Activated T-cell treated with anti-CD3 and anti-CD28 coated beads, Interleukin-2, amount 50 U/mL, for 72 hours (primary cell): ENCODE measurements around the gene HLA-DQA1. TPM values are rescaled to one million over a fixed set of nuclear protein-coding genes. Genes with fewer than 3 reads are reported as not detected.
"Not testable (repeated sequence)": the region's sequence is repeated elsewhere in the genome, so short reads cannot be mapped to it uniquely, and the experiment has no call there.

Source experiments
- ATAC-seq, 2 donors: fragments of 150-1000 bp; cut with Tn5 transposase; replicated peaks in 1 of 2; 2 replicates each; pipeline ENCODE4 v1.10.0; 2021; ENCODE audit warnings: moderate library complexity in 2 of 2, mild to moderate bottlenecking in 1 of 2
- DNase-seq, 2 donors: peaks; one replicate each; pipeline ENCODE4 v3.0.0; 2021 to 2022; ENCODE audit warnings: mixed read lengths in 1 of 2
- H3K27ac Mint-ChIP-seq: one replicate; pipeline ENCODE4 v1.8.0; 2022; ENCODE audit warnings: mild to moderate bottlenecking, moderate library complexity, mixed read lengths
- H3K27me3 Mint-ChIP-seq: one replicate; pipeline ENCODE4 v1.8.0; 2022; ENCODE audit warnings: low read depth, mixed read lengths
- H3K36me3 Mint-ChIP-seq, 2 donors: one replicate each; pipeline ENCODE4 v1.8.0; 2022; ENCODE audit warnings: mixed read lengths in 2 of 2, mild to moderate bottlenecking in 1 of 2; ENCODE audit not compliant: insufficient read depth in 2 of 2
- H3K4me1 Mint-ChIP-seq: one replicate; pipeline ENCODE4 v1.8.0; 2022; ENCODE audit warnings: low read depth, mixed read lengths
- H3K4me3 Mint-ChIP-seq, 2 donors: one replicate each; pipeline ENCODE4 v1.8.0; 2022; ENCODE audit warnings: mild to moderate bottlenecking in 2 of 2, mixed read lengths in 2 of 2, moderate library complexity in 2 of 2
- H3K9me3 Mint-ChIP-seq, 2 donors: one replicate each; pipeline ENCODE4 v1.8.0; 2022; ENCODE audit warnings: mixed read lengths in 2 of 2
- total RNA-seq, 2 donors: library from RNA; stranded (reverse); gene quantifications; one replicate each; pipeline ENCODE4 v1.2.3, GENCODE V29; 2022

Gene HLA-DQA1
- total RNA-seq, 2 donors from 2014 or later = 2.2 to 3.7 TPM

GRCh38 chr6:32669893-32670292, 32.7 kb downstream of the HLA-DQA1 start:
- H3K27me3 Mint-ChIP-seq = peaks cover 39% of the 10 kb centered on the region
- no peak overlapping the region for H3K4me3 Mint-ChIP-seq
- H3K27ac Mint-ChIP-seq = peak overlapping the region; percentile 51
- H3K4me1 Mint-ChIP-seq = peaks cover 33% of the 10 kb centered on the region
- H3K36me3 Mint-ChIP-seq = peaks cover 2 to 13% of the 10 kb centered on the region in 2 donors
- ATAC-seq (no peak), DNase-seq (no peak)
- H3K9me3 Mint-ChIP-seq = peaks cover 5 to 7% of the 10 kb centered on the region in 2 donors

GRCh38 chr6:32671908-32672307, 34.7 kb downstream of the HLA-DQA1 start:
- not testable (repeated sequence) for H3K4me3 Mint-ChIP-seq, ATAC-seq, H3K9me3 Mint-ChIP-seq, DNase-seq, H3K27ac Mint-ChIP-seq
- H3K4me1 Mint-ChIP-seq = peaks cover 15% of the 10 kb centered on the region
- peaks cover 24% of the 10 kb centered on the region for H3K27me3 Mint-ChIP-seq
- peaks cover 2 to 14% of the 10 kb centered on the region in 2 donors for H3K36me3 Mint-ChIP-seq

- H3K4me3 Mint-ChIP-seq, H3K4me1 Mint-ChIP-seq, H3K27ac Mint-ChIP-seq, ATAC-seq, DNase-seq: not testable (repeated sequence)
- peaks cover 10 to 24% of the 10 kb centered on the region in 2 donors for H3K36me3 Mint-ChIP-seq
- H3K9me3 Mint-ChIP-seq = peaks cover 17 to 24% of the 10 kb centered on the region in 2 donors
- peaks cover 25% of the 10 kb centered on the region for H3K27me3 Mint-ChIP-seq
These were observed 36.9 kb downstream of the HLA-DQA1 start for GRCh38 chr6:32674123-32674522.

DNA sequence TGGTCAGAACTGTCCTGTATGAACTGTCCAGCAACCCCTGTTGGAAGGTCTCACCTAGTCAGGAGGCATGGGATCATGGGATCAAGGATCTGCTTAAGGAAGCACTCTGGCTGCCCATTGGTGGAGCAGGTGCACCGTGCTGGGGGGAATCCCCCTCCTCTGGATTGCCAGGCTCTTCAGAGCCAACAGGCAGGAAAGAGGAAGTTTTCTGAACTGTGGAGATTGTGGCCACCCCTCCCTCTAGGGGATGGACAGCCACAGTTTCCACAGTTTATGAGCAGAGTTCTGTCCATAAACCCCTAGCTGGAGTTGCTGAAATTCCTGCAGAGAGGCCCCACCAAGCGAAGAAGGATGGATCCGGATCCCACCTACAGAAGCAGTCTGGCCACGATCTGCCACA, 42.3 kb downstream of the HLA-DQA1 start:
- no peak for ATAC-seq
- no peaks in the 10 kb centered on the region for H3K4me1 Mint-ChIP-seq
- peaks cover 19% of the 10 kb centered on the region for H3K27me3 Mint-ChIP-seq
- H3K36me3 Mint-ChIP-seq = peaks cover 10 to 16% of the 10 kb centered on the region in 2 donors
- H3K27ac Mint-ChIP-seq = no peak overlapping the region
- H3K4me3 Mint-ChIP-seq = no peak overlapping the region
- H3K9me3 Mint-ChIP-seq = peaks cover 13 to 19% of the 10 kb centered on the region in 2 donors
- DNase-seq = no peak

GRCh38 chr6:32680055-32680454, 42.8 kb downstream of the HLA-DQA1 start:
- Mint-ChIP-seq H3K9me3 (peaks cover 13 to 19% of the 10 kb centered on the region in 2 donors), H3K36me3 (peaks cover 10 to 16% of the 10 kb centered on the region in 2 donors), H3K27ac (no peak overlapping the region), H3K4me3 (no peak overlapping the region), H3K4me1 (no peaks in the 10 kb centered on the region), H3K27me3 (peaks cover 15% of the 10 kb centered on the region)
- ATAC-seq (peak in 1 of 2 donors; percentile 34), DNase-seq (no peak)

- Mint-ChIP-seq H3K4me3 (no peak overlapping the region), H3K4me1 (peaks cover 19% of the 10 kb centered on the region), H3K36me3 (peaks cover 1 to 2% of the 10 kb centered on the region in 2 donors), H3K27me3 (peaks cover under 1% of the 10 kb centered on the region), H3K27ac (no peak overlapping the region), H3K9me3 (peaks cover under 1 to 1% of the 10 kb centered on the region in 2 donors)
- ATAC-seq (no peak), DNase-seq (no peak)
These were observed 47.0 kb downstream of the HLA-DQA1 start for GRCh38 chr6:32684246-32684645.

DNA sequence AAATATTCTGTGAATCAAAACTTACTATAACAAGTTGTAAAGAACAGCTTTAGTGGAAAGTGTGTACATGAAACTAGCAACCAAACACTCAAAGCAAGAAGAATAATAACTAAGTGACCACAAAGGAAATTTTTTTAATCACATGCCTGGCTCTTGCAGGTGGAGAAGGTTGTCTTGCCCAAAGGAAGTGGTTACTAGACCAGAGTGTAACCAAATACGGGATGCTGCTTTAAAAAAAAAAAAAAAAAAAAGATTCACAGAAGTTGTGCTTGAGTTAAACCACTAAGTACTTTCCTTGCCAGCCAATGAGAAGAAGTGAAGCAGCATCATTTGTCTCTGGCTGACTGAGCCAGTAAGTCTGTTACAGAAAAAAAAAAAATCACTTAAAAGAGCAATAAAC, 48.4 kb downstream of the HLA-DQA1 start:
- Mint-ChIP-seq H3K4me3 (peak overlapping the region; percentile 31 to 62), H3K9me3 (no peaks in the 10 kb centered on the region), H3K27me3 (no peaks in the 10 kb centered on the region), H3K36me3 (no peaks in the 10 kb centered on the region), H3K4me1 (peaks cover 24% of the 10 kb centered on the region), H3K27ac (peak overlapping the region; percentile 93)
- DNase-seq = peak; percentile 38 to 39
- peak; percentile 93 to 96 for ATAC-seq

GRCh38 chr6:32689531-32690501, 52.6 kb downstream of the HLA-DQA1 start:
- no peak overlapping the region for H3K4me3 Mint-ChIP-seq
- no peaks in the 10 kb centered on the region for H3K9me3 Mint-ChIP-seq
- DNase-seq = peak in 1 of 2 donors; percentile 3
- no peak overlapping the region for H3K27ac Mint-ChIP-seq
- peaks cover 23% of the 10 kb centered on the region for H3K27me3 Mint-ChIP-seq
- no peaks in the 10 kb centered on the region for H3K36me3 Mint-ChIP-seq
- peaks cover 24% of the 10 kb centered on the region for H3K4me1 Mint-ChIP-seq
- ATAC-seq = no peak

GRCh38 chr6:32692019-32692418, 54.8 kb downstream of the HLA-DQA1 start:
- Mint-ChIP-seq H3K9me3 (no peaks in the 10 kb centered on the region), H3K4me1 (peaks cover 7% of the 10 kb centered on the region), H3K36me3 (no peaks in the 10 kb centered on the region), H3K27me3 (peaks cover 36% of the 10 kb centered on the region), H3K4me3 (no peak overlapping the region), H3K27ac (peak overlapping the region; percentile 33)
- ATAC-seq = peak; percentile 39 to 68
- peak; percentile 39 to 63 for DNase-seq

Other genes starting within 250 kb of the HLA-DQA1 start
- gene BTNL2, start 230.2 kb upstream of the HLA-DQA1 start, total RNA-seq = not detected
- 10 to 100 TPM in 1 of 2 donors, 1 to 10 TPM in 1; 9.2 to 18.8 TPM for gene HLA-DRA, start 197.5 kb upstream of the HLA-DQA1 start, total RNA-seq
- 1 to 10 TPM in 1 of 2 donors, not detected in 1; 1.7 TPM for gene HLA-DRB5, start 107.1 kb upstream of the HLA-DQA1 start, total RNA-seq
- 10 to 100 TPM in 1 of 2 donors, 1 to 10 TPM in 1; 7.4 to 15.1 TPM for gene HLA-DRB1, start 47.6 kb upstream of the HLA-DQA1 start, total RNA-seq
- 1 to 10 TPM; 2.5 to 2.9 TPM for gene HLA-DQB1, start 29.3 kb downstream of the HLA-DQA1 start, total RNA-seq
- 1 to 10 TPM in 1 of 2 donors, not detected in 1; 1.2 TPM for gene HLA-DQA2, start 104.0 kb downstream of the HLA-DQA1 start, total RNA-seq
- gene HLA-DQB2, start 126.1 kb downstream of the HLA-DQA1 start, total RNA-seq = under 1 TPM; 0.36 to 0.60 TPM
- 1 to 10 TPM; 8.0 to 8.1 TPM for gene HLA-DOB, start 179.6 kb downstream of the HLA-DQA1 start, total RNA-seq
- gene TAP2, start 201.3 kb downstream of the HLA-DQA1 start, total RNA-seq = 100 to 1,000 TPM; 117 to 127 TPM
- gene PSMB8, start 206.6 kb downstream of the HLA-DQA1 start, total RNA-seq = 100 to 1,000 TPM; 301 to 305 TPM
- gene TAP1, start 216.3 kb downstream of the HLA-DQA1 start, total RNA-seq = 100 to 1,000 TPM; 328 to 373 TPM
- gene PSMB9, start 216.8 kb downstream of the HLA-DQA1 start, total RNA-seq = 100 to 1,000 TPM; 271 to 299 TPM